Keratinocyte (primary cell): Measurements from ENCODE around the gene SLC10A6. TPM values are rescaled to one million over a fixed set of nuclear protein-coding genes. Genes with fewer than 3 reads are reported as not detected.

Experiments
- DNase-seq: peaks from one replicate; pipeline ENCODE4 v3.0.0-alpha.2; 2011; ENCODE audit warnings: low read depth, missing footprints, low spot score
- FAIRE-seq: peaks from 2 replicates; lab custom pipeline; 2011; peaks lifted over from hg19 to GRCh38; lab: Jason Lieb, UNC
- H2AFZ ChIP-seq: 2 replicates; pipeline ENCODE4 v1.6.0; 2012; ENCODE audit warnings: low read length, control low read depth, inconsistent platforms; ENCODE audit not compliant: control insufficient read depth
- H3K27ac ChIP-seq: 2 replicates; pipeline ENCODE4 v1.5.1; 2011; ENCODE audit warnings: low read length; ENCODE audit not compliant: control insufficient read depth, insufficient read depth
- H3K27me3 ChIP-seq: 3 replicates; pipeline ENCODE4 v1.6.0; 2011; ENCODE audit warnings: low read length; ENCODE audit not compliant: control insufficient read depth, insufficient read depth; ENCODE audit errors: extremely low read depth
- H3K36me3 ChIP-seq, 2 experiments: 2 replicates in 1 of 2; 3 replicates in 1 of 2; pipeline ENCODE4 v1.5.1; 2011; ENCODE audit warnings: low read length in 2 of 2, mild to moderate bottlenecking in 1 of 2; ENCODE audit not compliant: control insufficient read depth in 2 of 2, insufficient read depth in 2 of 2; ENCODE audit errors: extremely low read depth in 1 of 2
- H3K4me1 ChIP-seq: 3 replicates; pipeline ENCODE4 v1.5.1; 2011; ENCODE audit warnings: low read length; ENCODE audit not compliant: control insufficient read depth, insufficient read depth; ENCODE audit errors: extremely low read depth
- H3K4me2 ChIP-seq: 3 replicates; pipeline ENCODE4 v1.6.0; 2011; ENCODE audit warnings: low read depth, low read length; ENCODE audit not compliant: control insufficient read depth, insufficient read depth; ENCODE audit errors: extremely low read depth
- H3K4me3 ChIP-seq, 3 experiments: fragments of 200-600 bp in 1 of 3; sonication (generic) in 1 of 3; 2 replicates in 2 of 3; 3 replicates in 1 of 3; pipeline ENCODE4 v1.5.1; 2011 to 2016; ENCODE audit warnings: low read length in 3 of 3, mild to moderate bottlenecking in 3 of 3, control low read depth in 2 of 3, inconsistent platforms in 1 of 3, low read depth in 1 of 3, mixed read lengths in 1 of 3, mixed run types in 1 of 3, moderate library complexity in 1 of 3; ENCODE audit not compliant: control insufficient read depth in 2 of 3, insufficient read depth in 2 of 3; ENCODE audit errors: extremely low read depth in 1 of 3
- H3K79me2 ChIP-seq: 2 replicates; pipeline ENCODE4 v1.6.0; 2012; ENCODE audit warnings: low read length; ENCODE audit not compliant: control insufficient read depth, insufficient read depth
- H3K9ac ChIP-seq: 3 replicates; pipeline ENCODE4 v1.6.0; 2011; ENCODE audit warnings: low read length; ENCODE audit not compliant: control insufficient read depth, insufficient read depth; ENCODE audit errors: extremely low read depth
- H3K9me1 ChIP-seq: 3 replicates; pipeline ENCODE4 v1.6.0; 2011; ENCODE audit warnings: low read length; ENCODE audit not compliant: control insufficient read depth, insufficient read depth; ENCODE audit errors: extremely low read depth
- H3K9me3 ChIP-seq: 2 replicates; pipeline ENCODE4 v1.5.1; 2012; ENCODE audit warnings: low read depth, low read length; ENCODE audit not compliant: control insufficient read depth
- H4K20me1 ChIP-seq: 3 replicates; pipeline ENCODE4 v1.6.0; 2011; ENCODE audit warnings: low read length; ENCODE audit not compliant: control insufficient read depth, insufficient read depth; ENCODE audit errors: extremely low read depth
- CTCF ChIP-seq, 3 experiments: IDR thresholded peaks in 1 of 3; conservative IDR thresholded peaks in 1 of 3; optimal IDR thresholded peaks in 1 of 3; 2 replicates in 2 of 3; 3 replicates in 1 of 3; pipeline versions ENCODE3 to v1.5.1; 2011; ENCODE audit warnings: low read length in 3 of 3, mild to moderate bottlenecking in 3 of 3, moderate library complexity in 2 of 3, control low read depth in 1 of 3, inconsistent platforms in 1 of 3; ENCODE audit not compliant: insufficient read depth in 2 of 3; ENCODE audit errors: extremely low read depth in 1 of 3
- EZH2 ChIP-seq: IDR thresholded peaks from one replicate; pipeline ENCODE4 v1.6.1; 2012; ENCODE audit warnings: inconsistent platforms, mild to moderate bottlenecking, low read length, moderate library complexity
- dilution Hi-C: fragments of 300-500 bp; cut with MboI; formaldehyde crosslinking; loops from one replicate; pipeline ENCODE4 v1.7.0; 2020; ENCODE audit warnings: low sequenced_read_pairs; ENCODE audit not compliant: extremely low pct_ligation_motif_present
- polyA plus RNA-seq, 5 experiments: library from polyadenylated mRNA; depleted of rRNA in 3 of 5; stranded (reverse) in 3 of 5; stranded (forward) in 1 of 5; unstranded in 1 of 5; fragments of >200 nt; gene quantifications; 1 replicate in 1 of 5; 2 replicates in 3 of 5; 3 replicates in 1 of 5; pipeline versions ENCODE4 v1.2.1 to v1.2.3, GENCODE V29; 2011 to 2012; ENCODE audit warnings: missing spikeins in 2 of 5, low read depth in 1 of 5, low replicate concordance in 1 of 5

Gene SLC10A6
- polyA plus RNA-seq, 1 donor (not counting 4 experiments of a cell fraction or from before 2014, with no cell fraction given): 27.7 TPM

- no peak for DNase-seq
Observed at GRCh38 chr4:86855572-86855971, 6.4 kb upstream of the SLC10A6 start.

GRCh38 chr4:86853209-86853608, 4.0 kb upstream of the SLC10A6 start:
- TF ChIP-seq EZH2: no peak
- FAIRE-seq (no peak), DNase-seq (no peak)
- H3K9me3 ChIP-seq: no peaks in the 10 kb centered on the region
- H3K27ac ChIP-seq: no peak overlapping the region
- H3K79me2 ChIP-seq: peaks cover 20% of the 10 kb centered on the region
- no peaks in the 10 kb centered on the region for H3K27me3 ChIP-seq
- H3K4me3 ChIP-seq: no peak overlapping the region
- dilution Hi-C loops: no loop called here
- no peak overlapping the region for H2AFZ ChIP-seq
- H3K9me1 ChIP-seq: no peaks in the 10 kb centered on the region
- H3K4me2 ChIP-seq: no peak overlapping the region
- H3K4me1 ChIP-seq: peaks cover 47% of the 10 kb centered on the region
- H4K20me1 ChIP-seq: no peaks in the 10 kb centered on the region
- no peak overlapping the region for H3K9ac ChIP-seq
- H3K36me3 ChIP-seq: no peaks in the 10 kb centered on the region

More at GRCh38 chr4:86855572-86855971, 6.4 kb upstream of the SLC10A6 start:
- H3K79me2 ChIP-seq: no peaks in the 10 kb centered on the region
- H3K27ac ChIP-seq: no peak overlapping the region
- FAIRE-seq: peak; percentile 73
- dilution Hi-C loops: no loop called here
- H2AFZ ChIP-seq: no peak overlapping the region
- peak overlapping the region; percentile 44 for H3K4me2 ChIP-seq
- H3K4me1 ChIP-seq: peaks cover 30% of the 10 kb centered on the region
- no peaks in the 10 kb centered on the region for H3K9me3 ChIP-seq
- no peak overlapping the region for H3K4me3 ChIP-seq
- no peaks in the 10 kb centered on the region for H4K20me1 ChIP-seq
- H3K36me3 ChIP-seq: no peaks in the 10 kb centered on the region
- no peaks in the 10 kb centered on the region for H3K9me1 ChIP-seq
- TF ChIP-seq CTCF (optimal IDR thresholded peaks at IDR 0.05 in 1 of 3, IDR thresholded peaks at IDR 0.05 in 1 of 3, conservative IDR thresholded peaks at IDR 0.05 in 1 of 3; ENCODE audit: extremely low read depth in 1 of 3, insufficient read depth in 2 of 3, low read length in 3 of 3) (no peak), EZH2 (no peak)
- no peak overlapping the region for H3K9ac ChIP-seq
- no peaks in the 10 kb centered on the region for H3K27me3 ChIP-seq

GRCh38 chr4:86848136-86848535, 1.0 kb downstream of the SLC10A6 start:
- TF ChIP-seq EZH2 (no peak), CTCF (optimal IDR thresholded peaks at IDR 0.05 in 1 of 3, IDR thresholded peaks at IDR 0.05 in 1 of 3, conservative IDR thresholded peaks at IDR 0.05 in 1 of 3; ENCODE audit: extremely low read depth in 1 of 3, insufficient read depth in 2 of 3, low read length in 3 of 3) (no peak)
- H3K4me1 ChIP-seq: peaks cover 52% of the 10 kb centered on the region
- dilution Hi-C loops: no loop called here
- H3K27ac ChIP-seq: peak overlapping the region; percentile 96
- H4K20me1 ChIP-seq: no peaks in the 10 kb centered on the region
- peak overlapping the region; percentile 87 for H3K9ac ChIP-seq
- no peak overlapping the region for H2AFZ ChIP-seq
- peaks cover 54% of the 10 kb centered on the region for H3K79me2 ChIP-seq
- DNase-seq (no peak), FAIRE-seq (peak; percentile 81)
- peaks cover 0 to 2% of the 10 kb centered on the region in 2 experiments for H3K36me3 ChIP-seq
- H3K9me3 ChIP-seq: no peaks in the 10 kb centered on the region
- peak overlapping the region; percentile 52 to 82 (median 68) for H3K4me3 ChIP-seq
- no peaks in the 10 kb centered on the region for H3K27me3 ChIP-seq
- H3K4me2 ChIP-seq: peak overlapping the region; percentile 95
- no peaks in the 10 kb centered on the region for H3K9me1 ChIP-seq
